Fibroblast of lung (primary cell): Measurements from ENCODE around the gene ARID2. TPM values are rescaled to one million over a fixed set of nuclear protein-coding genes. Genes with fewer than 3 reads are reported as not detected.

ENCODE experiments used
- DNase-seq, 2 donors: peaks; one replicate each; pipeline versions ENCODE4 v3.0.0 to v3.0.0-alpha.2; 2010; ENCODE audit warnings: low read depth in 2 of 2
- H2AFZ ChIP-seq: 2 replicates; pipeline ENCODE4 v1.5.1; 2012; ENCODE audit warnings: low read length, control low read depth, inconsistent platforms
- H3K27ac ChIP-seq: 2 replicates; pipeline ENCODE4 v1.5.1; 2011; ENCODE audit warnings: low read length, control low read depth; ENCODE audit not compliant: insufficient read depth
- H3K27me3 ChIP-seq: 2 replicates; pipeline ENCODE4 v1.5.1; 2011; ENCODE audit warnings: mild to moderate bottlenecking, low read length; ENCODE audit not compliant: control insufficient read depth, insufficient read depth
- H3K36me3 ChIP-seq: 2 replicates; pipeline ENCODE4 v1.5.1; 2011; ENCODE audit warnings: low read length; ENCODE audit not compliant: control insufficient read depth, insufficient read depth
- H3K4me1 ChIP-seq: 2 replicates; pipeline ENCODE4 v1.5.1; 2011; ENCODE audit warnings: low read length; ENCODE audit not compliant: control insufficient read depth, insufficient read depth; ENCODE audit errors: extremely low read depth
- H3K4me2 ChIP-seq: 2 replicates; pipeline ENCODE4 v1.5.1; 2011; ENCODE audit warnings: low read length, control low read depth; ENCODE audit not compliant: insufficient read depth; ENCODE audit errors: extremely low read depth
- H3K4me3 ChIP-seq, 4 experiments: fragments of 200-600 bp in 1 of 4; sonication (generic) in 1 of 4; replicated peaks in 1 of 4; 2 replicates each; pipeline ENCODE4 v1.5.1; 2011 to 2016; ENCODE audit warnings: low read length in 4 of 4, low read depth in 3 of 4, mild to moderate bottlenecking in 3 of 4, control low read depth in 2 of 4, inconsistent platforms in 1 of 4, mixed read lengths in 1 of 4; ENCODE audit not compliant: insufficient read depth in 1 of 4; ENCODE audit errors: control extremely low read depth in 1 of 4
- H3K79me2 ChIP-seq: 2 replicates; pipeline ENCODE4 v1.5.1; 2012; ENCODE audit warnings: mild to moderate bottlenecking, low read length, inconsistent platforms; ENCODE audit not compliant: control insufficient read depth, insufficient read depth
- H3K9ac ChIP-seq: 2 replicates; pipeline ENCODE4 v1.5.1; 2011; ENCODE audit warnings: mild to moderate bottlenecking, low read length, control low read depth; ENCODE audit not compliant: insufficient read depth
- H3K9me3 ChIP-seq: 2 replicates; pipeline ENCODE4 v1.5.1; 2012; ENCODE audit warnings: low read depth, low read length; ENCODE audit not compliant: control insufficient read depth, insufficient read depth
- H4K20me1 ChIP-seq: 2 replicates; pipeline ENCODE4 v1.5.1; 2011; ENCODE audit warnings: low read length; ENCODE audit not compliant: control insufficient read depth, insufficient read depth; ENCODE audit errors: extremely low read depth
- CTCF ChIP-seq, 2 donors: IDR thresholded peaks in 1 of 2; conservative IDR thresholded peaks in 1 of 2; 1 replicate in 1 of 2; 2 replicates in 1 of 2; pipeline ENCODE4 v1.5.1; 2011 to 2012; ENCODE audit warnings: low read length in 2 of 2, control low read depth in 1 of 2, inconsistent platforms in 1 of 2, low read depth in 1 of 2, mild to moderate bottlenecking in 1 of 2
- EZH2 ChIP-seq: IDR thresholded peaks from 2 replicates; pipeline ENCODE4 v1.5.1; 2012; ENCODE audit warnings: low read length, control low read depth, mild to moderate bottlenecking; ENCODE audit errors: missing control alignments
- polyA plus RNA-seq, 2 donors: library from polyadenylated mRNA; depleted of rRNA in 1 of 2; stranded (reverse) in 1 of 2; unstranded in 1 of 2; fragments of >200 nt; gene quantifications; 2 replicates each; pipeline ENCODE4 v1.2.1, GENCODE V29; 2011 to 2012; ENCODE audit warnings: missing spikeins in 1 of 2
- total RNA-seq: library from RNA; depleted of rRNA; stranded (reverse); fragments of >200 nt; gene quantifications from 2 replicates; pipeline ENCODE4 v1.2.1, GENCODE V29; 2014

Gene ARID2
- total and polyA plus RNA-seq, 2 donors (not counting 1 experiment from before 2014, with no cell fraction given): 14.5 to 15.7 TPM

GRCh38 chr12:45727301-45727979, 2.1 kb upstream of the ARID2 start:
- Histone ChIP-seq H2AFZ (peak overlapping the region; percentile 90), H3K4me3 (peak overlapping the region; percentile 87 to 96 (median 95)), H3K79me2 (peaks cover 53% of the 10 kb centered on the region), H3K27ac (peak overlapping the region; percentile 95), H3K9me3 (no peaks in the 10 kb centered on the region), H3K4me2 (peak overlapping the region; percentile 89), H3K27me3 (no peaks in the 10 kb centered on the region), H4K20me1 (no peaks in the 10 kb centered on the region), H3K9ac (peak overlapping the region; percentile 93), H3K4me1 (no peaks in the 10 kb centered on the region), H3K36me3 (no peaks in the 10 kb centered on the region)
- DNase-seq: peak; percentile 98 to 99
- no peak for TF ChIP-seq EZH2
- no peak for TF ChIP-seq CTCF (conservative IDR thresholded peaks at IDR 0.05 in 1 of 2, IDR thresholded peaks at IDR 0.05 in 1 of 2; ENCODE audit: low read depth in 1 of 2, low read length in 2 of 2)

DNA sequence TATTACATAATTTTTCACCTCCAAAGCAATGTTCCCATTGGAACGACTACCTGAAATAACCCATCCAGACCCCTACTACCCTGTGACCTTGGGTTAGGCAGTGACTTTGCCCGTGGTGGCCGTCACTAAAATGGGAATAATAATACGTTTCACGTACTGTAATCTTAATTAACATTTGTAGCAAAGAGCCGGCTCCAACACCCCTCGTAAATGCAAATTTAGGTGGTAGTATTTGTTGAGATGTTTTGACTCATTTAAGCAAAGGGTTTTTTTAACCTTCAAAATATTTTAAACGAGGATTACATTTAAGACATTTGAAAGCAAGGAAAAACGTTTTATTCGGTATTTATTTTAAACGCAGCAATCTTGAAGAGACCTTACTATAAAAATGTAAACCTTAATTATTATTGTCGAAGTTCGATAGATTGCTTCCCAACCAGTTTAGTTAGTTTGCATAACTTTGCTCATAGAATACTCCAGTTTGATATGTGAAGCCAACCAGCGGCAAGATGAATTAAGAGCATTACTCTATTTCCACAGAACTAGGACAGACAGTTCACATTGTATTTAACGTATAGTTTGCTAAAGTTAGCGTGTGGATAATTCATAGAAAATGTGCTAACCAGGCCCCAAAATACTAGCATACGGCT, 1.4 kb upstream of the ARID2 start:
- H2AFZ ChIP-seq: peak overlapping the region; percentile 54

More for the DNA sequence above, 1.4 kb upstream of the ARID2 start:
- Histone ChIP-seq H3K4me1 (peaks cover 4% of the 10 kb centered on the region), H3K9ac (peak overlapping the region; percentile 93), H3K36me3 (no peaks in the 10 kb centered on the region), H3K27me3 (no peaks in the 10 kb centered on the region), H3K4me2 (peak overlapping the region; percentile 89), H3K79me2 (peaks cover 57% of the 10 kb centered on the region), H3K4me3 (peak overlapping the region; percentile 87 to 96 (median 95)), H3K27ac (peak overlapping the region; percentile 95), H4K20me1 (no peaks in the 10 kb centered on the region), H3K9me3 (no peaks in the 10 kb centered on the region)
- TF ChIP-seq EZH2 (no peak), CTCF (conservative IDR thresholded peaks at IDR 0.05 in 1 of 2, IDR thresholded peaks at IDR 0.05 in 1 of 2; ENCODE audit: low read depth in 1 of 2, low read length in 2 of 2) (no peak)
- DNase-seq: no peak
